ENCODE measurements around the gene COX4I2.
"Not testable (repeated sequence)": the region's sequence is repeated elsewhere in the genome, so short reads cannot be mapped to it uniquely, and the experiment has no call there.

GRCh38 chr20:31668944-31669343 is 31.2 kb downstream of the COX4I2 start:
- not testable (repeated sequence) for TF ChIP-seq POLR2A, CTCF (IDR thresholded peaks at IDR 0.05)

Data from heart left ventricle (tissue), 13 donors.